IPS DF 6.9 (cell line): ENCODE data around the gene COL4A2.

ENCODE experiments used
- DNase-seq: peaks from one replicate; pipeline ENCODE4 v3.0.0-alpha.2; 2013; ENCODE audit warnings: low read depth, low spot score
- H3K27ac ChIP-seq: one replicate; pipeline ENCODE4 v1.5.1; 2013; ENCODE audit warnings: low read length, control low read depth
- H3K27me3 ChIP-seq: 2 replicates; pipeline ENCODE4 v1.6.1; 2013; ENCODE audit warnings: mild to moderate bottlenecking, low read length; ENCODE audit not compliant: control insufficient read depth, insufficient read depth
- H3K36me3 ChIP-seq: 2 replicates; pipeline ENCODE4 v1.6.1; 2013; ENCODE audit warnings: low read length; ENCODE audit not compliant: control insufficient read depth, insufficient read depth
- H3K4me1 ChIP-seq: 2 replicates; pipeline ENCODE4 v1.6.1; 2013; ENCODE audit warnings: low read length; ENCODE audit not compliant: control insufficient read depth, insufficient read depth
- H3K4me3 ChIP-seq: 2 replicates; pipeline ENCODE4 v1.5.1; 2013; ENCODE audit warnings: mild to moderate bottlenecking, low read length
- H3K9me3 ChIP-seq: 2 replicates; pipeline ENCODE4 v1.6.1; 2013; ENCODE audit warnings: low read length, inconsistent platforms; ENCODE audit not compliant: control insufficient read depth, insufficient read depth
- WGBS: extraction: QIAGEN DNeasy Blood & Tissue Kit; methylation state at CpG from one replicate; pipeline ENCODE4 v1.1.7; 2013; ENCODE audit warnings: mixed read lengths, missing lambda C conversion rate; ENCODE audit not compliant: insufficient read length, insufficient coverage; 5-methylcytosine and 5-hydroxymethylcytosine counted together

Gene COL4A2

DNA sequence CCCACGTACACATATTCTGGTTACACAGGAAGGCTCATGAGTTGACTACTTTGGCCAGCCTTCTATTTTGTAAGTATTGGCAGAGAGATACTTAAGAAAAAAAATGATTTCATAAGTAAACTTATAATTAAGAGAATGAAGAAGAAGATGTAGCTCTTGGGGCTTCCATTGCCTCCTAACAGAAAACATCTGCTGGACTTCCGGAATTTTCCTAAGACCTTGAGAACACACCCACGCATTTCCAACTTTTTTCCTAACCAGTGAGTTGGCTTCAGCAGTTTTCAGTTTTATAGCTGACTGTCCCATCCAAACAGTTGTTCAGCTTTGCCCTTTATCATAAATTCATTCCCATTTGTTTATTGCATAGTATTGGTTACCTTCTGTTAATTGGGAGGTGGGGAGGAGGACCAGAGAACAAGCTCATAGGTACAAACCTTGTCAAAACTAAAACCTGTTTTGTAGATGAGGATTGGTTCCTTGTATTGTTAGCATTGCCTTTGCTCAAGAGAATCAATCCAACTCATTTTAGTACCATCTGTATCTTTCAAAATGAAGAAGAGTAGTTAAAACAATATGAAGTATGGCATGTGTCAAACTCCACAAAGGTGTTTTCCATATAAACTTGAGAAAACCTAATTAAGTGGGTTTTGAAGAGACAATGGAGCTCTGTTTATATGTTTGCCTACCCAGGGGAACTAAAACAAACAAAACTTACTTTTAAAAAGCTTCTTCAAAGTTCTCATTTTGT is 93.9 kb downstream of the COL4A2 start:
- Histone ChIP-seq H3K27me3 (no peaks in the 10 kb centered on the region), H3K9me3 (no peaks in the 10 kb centered on the region), H3K4me3 (no peak overlapping the region), H3K36me3 (no peaks in the 10 kb centered on the region), H3K27ac (no peak overlapping the region), H3K4me1 (no peaks in the 10 kb centered on the region)
- no CpG with 5 or more reads among the region's 3 CpGs for WGBS
- DNase-seq: no peak

DNA sequence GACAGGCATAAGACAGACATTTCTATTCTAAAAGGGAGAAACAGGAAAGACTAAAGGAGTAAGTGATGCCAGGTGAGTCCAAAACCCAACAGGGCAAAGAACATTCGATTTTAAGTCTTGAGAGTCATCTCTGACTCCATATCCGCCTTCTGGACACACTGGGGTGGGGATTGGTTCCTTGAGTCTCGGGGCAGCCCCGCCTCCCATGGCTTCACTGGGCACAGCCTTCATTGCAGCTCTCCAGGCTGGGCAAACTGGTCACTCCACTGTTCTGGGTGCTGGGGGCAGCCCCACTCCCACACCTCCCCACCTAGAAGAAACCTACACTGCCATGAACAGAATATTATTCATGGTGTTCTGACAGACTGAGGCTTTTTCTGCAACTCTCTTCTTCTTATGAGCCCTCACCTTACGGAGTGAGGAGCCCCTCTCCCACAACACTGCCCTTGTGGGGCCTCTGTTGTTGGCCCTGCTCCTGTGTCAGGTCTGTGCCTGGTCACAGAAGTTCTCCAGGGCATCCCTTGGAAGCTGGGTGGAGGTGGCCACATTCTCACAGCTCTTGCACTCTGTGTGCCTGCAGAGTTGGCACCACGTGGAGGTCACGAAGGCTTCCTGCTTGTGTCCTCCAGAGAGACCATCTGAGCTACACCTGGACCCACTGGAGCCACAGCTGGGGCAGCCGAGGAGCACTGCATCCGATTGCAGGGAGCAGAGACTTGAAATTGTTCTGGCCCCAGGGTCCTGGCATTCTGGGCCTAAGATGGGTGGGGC is 95.4 kb downstream of the COL4A2 start:
- WGBS: no CpG with 5 or more reads among the region's 9 CpGs
- no peak overlapping the region for H3K27ac ChIP-seq
- no peaks in the 10 kb centered on the region for H3K9me3 ChIP-seq
- H3K4me3 ChIP-seq: no peak overlapping the region
- no peaks in the 10 kb centered on the region for H3K27me3 ChIP-seq
- no peaks in the 10 kb centered on the region for H3K36me3 ChIP-seq
- no peak for DNase-seq
- peaks cover 2% of the 10 kb centered on the region for H3K4me1 ChIP-seq

DNA sequence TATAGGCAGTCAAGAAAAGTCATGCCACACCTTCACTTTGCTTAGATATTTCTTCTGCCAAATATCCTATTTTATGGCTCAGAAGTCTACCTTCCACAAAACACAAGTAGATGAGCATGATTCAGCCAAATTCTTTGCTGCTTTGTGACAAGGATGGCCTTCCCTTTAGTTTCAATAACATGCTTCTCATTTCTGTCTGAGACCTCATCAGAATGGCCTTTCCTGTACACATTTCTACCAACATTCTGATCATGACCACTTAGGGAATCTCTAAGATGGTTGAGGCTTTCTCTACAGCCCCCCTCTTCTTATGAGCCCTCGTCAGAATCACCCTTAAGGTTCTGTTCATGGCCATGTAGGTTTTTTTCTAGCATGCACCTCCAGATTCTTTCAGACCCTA is 96.2 kb downstream of the COL4A2 start:
- H3K27me3 ChIP-seq: no peaks in the 10 kb centered on the region
- no peak overlapping the region for H3K27ac ChIP-seq
- no CpG with 5 or more reads among the region's 1 CpG for WGBS
- no peak for DNase-seq
- no peak overlapping the region for H3K4me3 ChIP-seq
- H3K36me3 ChIP-seq: no peaks in the 10 kb centered on the region
- peaks cover 3% of the 10 kb centered on the region for H3K4me1 ChIP-seq
- H3K9me3 ChIP-seq: no peaks in the 10 kb centered on the region

- no CpG with 5 or more reads among the region's 2 CpGs for WGBS
- DNase-seq: no peak
- Histone ChIP-seq H3K9me3 (no peaks in the 10 kb centered on the region), H3K27ac (no peak overlapping the region), H3K36me3 (no peaks in the 10 kb centered on the region), H3K27me3 (no peaks in the 10 kb centered on the region), H3K4me1 (peaks cover 3% of the 10 kb centered on the region), H3K4me3 (no peak overlapping the region)
Observed at GRCh38 chr13:110403721-110404120, 96.6 kb downstream of the COL4A2 start.

DNA sequence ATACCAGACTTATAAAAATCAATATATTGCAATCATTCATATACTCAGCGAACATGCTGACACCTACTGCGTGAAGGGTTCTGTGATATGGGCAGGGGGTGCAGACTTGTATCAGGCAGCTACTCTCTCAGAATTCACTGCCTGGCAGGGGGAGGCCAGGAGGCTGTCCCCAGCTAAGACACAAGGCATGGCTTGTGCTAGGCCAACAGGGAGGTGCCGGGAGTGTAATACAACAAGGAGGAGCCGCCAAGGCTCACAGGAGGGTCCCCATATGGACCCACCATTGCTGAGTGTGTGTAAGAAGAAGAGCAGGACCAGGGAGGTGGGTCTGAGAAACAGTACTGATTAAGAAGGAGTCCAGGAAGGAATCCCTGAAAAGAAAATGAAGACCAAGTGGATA is 97.2 kb downstream of the COL4A2 start:
- Histone ChIP-seq H3K27ac (no peak overlapping the region), H3K9me3 (no peaks in the 10 kb centered on the region), H3K4me3 (no peak overlapping the region), H3K4me1 (peaks cover 3% of the 10 kb centered on the region), H3K36me3 (no peaks in the 10 kb centered on the region), H3K27me3 (no peaks in the 10 kb centered on the region)
- no CpG with 5 or more reads among the region's 4 CpGs for WGBS
- no peak for DNase-seq

DNA sequence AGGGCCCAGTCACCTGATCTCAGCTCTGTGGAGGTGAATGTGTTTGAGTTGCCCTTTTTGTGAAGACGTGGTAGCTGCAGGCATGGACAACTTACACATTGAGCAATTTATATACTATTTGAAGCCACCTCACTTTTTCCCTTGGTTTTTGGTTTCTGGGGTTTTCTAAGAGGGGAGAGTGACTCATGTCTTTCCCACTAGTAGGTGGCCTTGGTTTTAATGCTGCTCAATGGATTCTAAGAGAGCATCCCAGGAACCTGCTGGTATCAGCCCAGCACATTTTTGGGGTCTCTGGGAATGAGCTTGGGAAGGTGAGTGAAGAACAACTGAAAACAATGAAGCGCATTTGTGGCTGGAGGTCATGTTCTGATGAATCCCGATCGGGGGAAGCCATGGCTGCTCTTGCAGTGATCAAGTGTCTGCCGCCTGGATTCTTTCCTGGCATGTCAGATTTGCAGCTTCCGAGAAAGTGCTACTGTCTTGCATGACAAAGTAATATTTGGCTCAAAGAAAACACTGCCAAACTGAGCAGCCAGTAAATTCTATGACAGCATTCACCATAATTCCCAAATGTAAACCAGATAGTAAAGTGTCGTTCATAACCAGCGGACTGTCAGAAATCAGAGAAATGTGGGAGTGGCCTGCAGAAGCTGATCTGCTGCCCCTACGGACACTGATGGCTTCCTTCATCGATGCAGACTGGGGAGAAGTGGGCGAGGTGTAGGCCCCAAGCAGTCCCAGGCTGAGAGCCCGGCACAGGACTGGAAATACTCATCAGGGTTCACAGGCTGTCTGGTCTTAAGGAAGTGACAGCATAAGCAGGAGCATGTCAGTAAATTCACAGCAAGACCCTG is 98.7 kb downstream of the COL4A2 start:
- Histone ChIP-seq H3K4me1 (peaks cover 3% of the 10 kb centered on the region), H3K9me3 (no peaks in the 10 kb centered on the region), H3K27me3 (no peaks in the 10 kb centered on the region), H3K4me3 (no peak overlapping the region), H3K36me3 (no peaks in the 10 kb centered on the region), H3K27ac (no peak overlapping the region)
- no CpG with 5 or more reads among the region's 12 CpGs for WGBS
- DNase-seq: no peak

DNA sequence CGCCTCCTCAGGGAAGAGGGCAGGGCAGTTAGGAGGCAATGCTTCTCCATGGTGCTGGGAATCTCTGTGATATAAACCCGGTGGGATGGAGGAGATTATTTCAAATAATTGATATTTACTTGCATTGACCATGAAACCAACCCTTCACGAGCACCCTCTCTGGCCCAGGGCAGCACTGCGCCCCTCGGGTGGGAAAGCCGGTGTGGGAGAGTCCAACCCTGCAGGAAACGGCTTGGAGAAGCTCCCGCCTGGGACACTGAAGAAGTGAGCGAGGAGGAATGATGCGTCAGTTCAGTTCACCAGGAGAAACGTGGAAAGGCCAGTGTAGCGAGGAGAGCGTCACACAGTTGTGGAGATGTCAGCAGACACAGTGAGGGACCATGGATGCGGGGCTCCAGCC is 99.9 kb downstream of the COL4A2 start:
- no peaks in the 10 kb centered on the region for H3K9me3 ChIP-seq
- no peak overlapping the region for H3K27ac ChIP-seq
- no peak overlapping the region for H3K4me3 ChIP-seq
- WGBS: no CpG with 5 or more reads among the region's 14 CpGs
- H3K36me3 ChIP-seq: no peaks in the 10 kb centered on the region
- H3K27me3 ChIP-seq: no peaks in the 10 kb centered on the region
- peaks cover 3% of the 10 kb centered on the region for H3K4me1 ChIP-seq
- DNase-seq: no peak

GRCh38 chr13:110407531-110407930 is 100.4 kb downstream of the COL4A2 start:
- no peak for DNase-seq
- Histone ChIP-seq H3K27ac (no peak overlapping the region), H3K4me1 (peaks cover 3% of the 10 kb centered on the region), H3K36me3 (no peaks in the 10 kb centered on the region), H3K4me3 (no peak overlapping the region), H3K9me3 (no peaks in the 10 kb centered on the region), H3K27me3 (no peaks in the 10 kb centered on the region)
- no CpG with 5 or more reads among the region's 9 CpGs for WGBS

GRCh38 chr13:110408286-110408685 is 101.2 kb downstream of the COL4A2 start:
- no peaks in the 10 kb centered on the region for H3K9me3 ChIP-seq
- no CpG with 5 or more reads among the region's 12 CpGs for WGBS
- no peak overlapping the region for H3K27ac ChIP-seq
- no peak for DNase-seq
- H3K27me3 ChIP-seq: no peaks in the 10 kb centered on the region
- H3K4me1 ChIP-seq: peaks cover 3% of the 10 kb centered on the region
- H3K36me3 ChIP-seq: no peaks in the 10 kb centered on the region
- H3K4me3 ChIP-seq: no peak overlapping the region

GRCh38 chr13:110409581-110409992 is 102.5 kb downstream of the COL4A2 start:
- H3K4me1 ChIP-seq: peaks cover 3% of the 10 kb centered on the region
- H3K4me3 ChIP-seq: no peak overlapping the region
- no CpG with 5 or more reads among the region's 13 CpGs for WGBS
- H3K36me3 ChIP-seq: no peaks in the 10 kb centered on the region
- H3K27ac ChIP-seq: no peak overlapping the region
- H3K9me3 ChIP-seq: no peaks in the 10 kb centered on the region
- H3K27me3 ChIP-seq: no peaks in the 10 kb centered on the region
- DNase-seq: no peak
